Hepatocyte (in vitro differentiated cells): ENCODE data around the gene CABP2.
"Not testable (repeated sequence)": the region's sequence is repeated elsewhere in the genome, so short reads cannot be mapped to it uniquely, and the experiment has no call there.

Experiments used
- EZH2 ChIP-seq: fragments of 200-600 bp; sonication (generic); IDR thresholded peaks from 2 replicates; pipeline ENCODE4 v1.6.1; 2016; ENCODE audit warnings: antibody characterized with exemption, mild to moderate bottlenecking, borderline replicate concordance
- TF ChIP-seq, protein P1 (sequence below): fragments of 200-600 bp; sonication (generic); IDR thresholded peaks from 2 replicates; pipeline ENCODE4 v1.5.1; 2016; ENCODE audit warnings: antibody characterized with exemption, mild to moderate bottlenecking; ENCODE audit not compliant: poor library complexity

DNA sequence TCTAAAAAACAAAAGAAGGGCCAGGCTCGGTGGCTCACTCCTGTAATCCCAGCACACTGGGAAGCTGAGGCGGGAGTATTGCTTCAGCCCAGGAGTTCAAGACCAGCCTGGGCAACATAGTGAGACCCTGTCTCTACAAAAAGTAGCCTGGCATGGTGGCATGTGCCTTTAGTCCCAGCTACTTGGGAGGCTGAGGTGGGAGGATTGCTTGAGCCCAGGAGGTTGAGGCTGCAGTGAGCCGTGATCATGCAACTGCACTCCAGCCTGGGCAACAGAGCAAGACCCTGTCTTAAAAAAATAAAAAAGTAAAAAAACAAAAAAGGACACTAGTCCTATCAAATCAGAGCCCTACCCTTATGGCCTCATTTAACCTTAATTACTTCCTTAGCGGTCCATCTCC is 11.7 kb downstream of the CABP2 start:
- TF ChIP-seq, protein P1, sequence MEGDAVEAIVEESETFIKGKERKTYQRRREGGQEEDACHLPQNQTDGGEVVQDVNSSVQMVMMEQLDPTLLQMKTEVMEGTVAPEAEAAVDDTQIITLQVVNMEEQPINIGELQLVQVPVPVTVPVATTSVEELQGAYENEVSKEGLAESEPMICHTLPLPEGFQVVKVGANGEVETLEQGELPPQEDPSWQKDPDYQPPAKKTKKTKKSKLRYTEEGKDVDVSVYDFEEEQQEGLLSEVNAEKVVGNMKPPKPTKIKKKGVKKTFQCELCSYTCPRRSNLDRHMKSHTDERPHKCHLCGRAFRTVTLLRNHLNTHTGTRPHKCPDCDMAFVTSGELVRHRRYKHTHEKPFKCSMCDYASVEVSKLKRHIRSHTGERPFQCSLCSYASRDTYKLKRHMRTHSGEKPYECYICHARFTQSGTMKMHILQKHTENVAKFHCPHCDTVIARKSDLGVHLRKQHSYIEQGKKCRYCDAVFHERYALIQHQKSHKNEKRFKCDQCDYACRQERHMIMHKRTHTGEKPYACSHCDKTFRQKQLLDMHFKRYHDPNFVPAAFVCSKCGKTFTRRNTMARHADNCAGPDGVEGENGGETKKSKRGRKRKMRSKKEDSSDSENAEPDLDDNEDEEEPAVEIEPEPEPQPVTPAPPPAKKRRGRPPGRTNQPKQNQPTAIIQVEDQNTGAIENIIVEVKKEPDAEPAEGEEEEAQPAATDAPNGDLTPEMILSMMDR, result not testable (repeated sequence)
- TF ChIP-seq EZH2, result not testable (repeated sequence)
